ENCODE measurements around the gene XYLB.

DNA sequence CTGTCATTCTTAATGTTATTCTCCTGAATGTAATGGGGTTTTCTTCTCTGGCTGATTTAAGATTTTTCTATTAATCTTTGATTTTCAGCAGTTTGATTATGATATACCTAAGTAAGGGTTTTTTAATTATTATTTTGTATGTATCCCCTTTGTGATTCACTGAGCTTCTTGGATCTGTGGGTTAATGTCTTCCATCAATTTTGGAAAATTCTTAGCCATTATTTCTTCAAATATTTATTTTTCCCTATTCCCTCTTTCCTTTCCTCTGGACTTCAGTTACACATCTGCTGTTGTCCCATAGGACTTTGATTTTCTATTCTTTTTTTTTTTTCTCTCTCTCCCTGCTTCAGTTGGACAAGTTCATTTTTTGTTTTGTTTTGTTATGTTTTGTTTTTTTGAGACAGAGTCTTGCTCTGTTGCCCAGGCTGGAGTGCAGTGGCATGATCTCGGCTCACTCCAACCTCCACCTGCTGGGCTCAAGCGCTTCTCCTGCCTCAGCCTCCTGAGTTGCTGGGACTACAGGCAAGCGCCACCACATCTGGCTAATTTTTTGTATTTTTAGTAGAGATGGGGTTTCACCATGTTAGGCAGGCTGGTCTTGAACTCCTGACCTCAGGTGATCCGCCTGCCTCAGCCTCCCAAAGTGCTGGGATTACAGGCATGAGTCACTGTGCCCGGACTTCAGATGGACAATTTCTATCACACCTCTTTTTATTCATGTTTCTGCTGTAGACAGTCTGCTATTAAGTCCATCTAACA lies 40.6 kb downstream of the XYLB start:
- TF ChIP-seq CTBP1 (IDR thresholded peaks at IDR 0.05; ENCODE audit: borderline replicate concordance), result no peak
- no peak for TF ChIP-seq BHLHE40 (IDR thresholded peaks at IDR 0.05; ENCODE audit: borderline replicate concordance)
- no peak for TF ChIP-seq FOXM1 (IDR thresholded peaks at IDR 0.05; ENCODE audit: borderline replicate concordance)
- TF ChIP-seq FOXA1 (IDR thresholded peaks at IDR 0.05), result no peak
- no peak for TF ChIP-seq SUZ12 (IDR thresholded peaks at IDR 0.05)
- TF ChIP-seq, protein P1, sequence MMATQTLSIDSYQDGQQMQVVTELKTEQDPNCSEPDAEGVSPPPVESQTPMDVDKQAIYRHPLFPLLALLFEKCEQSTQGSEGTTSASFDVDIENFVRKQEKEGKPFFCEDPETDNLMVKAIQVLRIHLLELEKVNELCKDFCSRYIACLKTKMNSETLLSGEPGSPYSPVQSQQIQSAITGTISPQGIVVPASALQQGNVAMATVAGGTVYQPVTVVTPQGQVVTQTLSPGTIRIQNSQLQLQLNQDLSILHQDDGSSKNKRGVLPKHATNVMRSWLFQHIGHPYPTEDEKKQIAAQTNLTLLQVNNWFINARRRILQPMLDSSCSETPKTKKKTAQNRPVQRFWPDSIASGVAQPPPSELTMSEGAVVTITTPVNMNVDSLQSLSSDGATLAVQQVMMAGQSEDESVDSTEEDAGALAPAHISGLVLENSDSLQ (IDR thresholded peaks at IDR 0.05), result no peak
- no peak for TF ChIP-seq TARDBP (IDR thresholded peaks at IDR 0.05)
- no peak for TF ChIP-seq SP1 (IDR thresholded peaks at IDR 0.05)
- TF ChIP-seq ELF4 (IDR thresholded peaks at IDR 0.05), result no peak

Measured in HEK293T (cell line).